ENCODE data around the gene ADAMTSL3. TPM values are rescaled to one million over a fixed set of nuclear protein-coding genes. Genes with fewer than 3 reads are reported as not detected.
"Not testable (repeated sequence)": the region's sequence is repeated elsewhere in the genome, so short reads cannot be mapped to it uniquely, and the experiment has no call there.

ADAMTSL3 gene
- total and polyA plus RNA-seq, 4 donors: 0.85 to 58.2 (median 7.9) TPM

GRCh38 chr15:83698294-83698693 is 44.4 kb downstream of the ADAMTSL3 start:
- Histone ChIP-seq H3K9ac (ENCODE audit: insufficient read depth in 1 of 2, low read length in 2 of 2) (no peak overlapping the region), H3K4me3 (no peak overlapping the region), H3K27me3 (ENCODE audit: control insufficient read depth in 3 of 3, insufficient read depth in 3 of 3, low read length in 2 of 3) (no peaks in the 10 kb centered on the region), H3K36me3 (ENCODE audit: control insufficient read depth in 4 of 4, insufficient read depth in 4 of 4, low read length in 4 of 4) (no peaks in the 10 kb centered on the region), H3K9me3 (ENCODE audit: control insufficient read depth in 4 of 4, insufficient read depth in 3 of 4, low read length in 3 of 4) (no peaks in the 10 kb centered on the region), H3K4me1 (ENCODE audit: control insufficient read depth in 5 of 5, insufficient read depth in 5 of 5, low read length in 5 of 5) (peaks cover 0 to 35% (median 7%) of the 10 kb centered on the region in 5 donors), H3K27ac (ENCODE audit: low read depth in 1 of 2, low read length in 1 of 2) (no peak overlapping the region)
- 62 to 70% methylated on average over 3 of the region's 3 CpGs for WGBS, 2 donors
- TF ChIP-seq CTCF (IDR thresholded peaks at IDR 0.05; ENCODE audit: control extremely low read depth, extremely low read depth): no peak
- no peak for ATAC-seq (ENCODE audit: insufficient read depth, low FRiP score)
- peak; percentile 30 to 59 (median 39) for DNase-seq

DNA sequence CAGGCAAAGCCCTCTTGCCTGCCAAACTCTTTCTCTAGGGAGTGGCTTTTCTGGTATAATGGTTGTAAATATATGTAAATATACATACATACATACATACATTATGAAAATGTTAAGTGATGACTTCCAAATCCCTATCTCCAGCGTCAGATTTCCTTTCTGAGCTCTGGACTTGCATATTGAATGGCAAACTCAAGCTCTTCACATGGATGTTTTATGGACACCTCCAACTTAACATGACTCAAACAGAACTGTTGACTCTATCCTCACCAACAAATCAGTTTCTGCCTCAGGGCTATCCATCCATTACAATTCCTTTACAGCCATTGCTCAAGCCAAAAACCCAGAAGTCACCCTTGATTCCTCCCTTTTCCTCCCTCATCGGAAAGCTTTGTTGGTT is 45.1 kb downstream of the ADAMTSL3 start:
- Histone ChIP-seq H3K4me3 (no peak overlapping the region), H3K4me1 (ENCODE audit: control insufficient read depth in 5 of 5, insufficient read depth in 5 of 5, low read length in 5 of 5) (peaks cover 0 to 28% (median 7%) of the 10 kb centered on the region in 5 donors), H3K36me3 (ENCODE audit: control insufficient read depth in 4 of 4, insufficient read depth in 4 of 4, low read length in 4 of 4) (no peaks in the 10 kb centered on the region), H3K27ac (ENCODE audit: low read depth in 1 of 2, low read length in 1 of 2) (no peak overlapping the region), H3K27me3 (ENCODE audit: control insufficient read depth in 3 of 3, insufficient read depth in 3 of 3, low read length in 2 of 3) (no peaks in the 10 kb centered on the region), H3K9ac (ENCODE audit: insufficient read depth in 1 of 2, low read length in 2 of 2) (no peak overlapping the region), H3K9me3 (ENCODE audit: control insufficient read depth in 4 of 4, insufficient read depth in 3 of 4, low read length in 3 of 4) (no peaks in the 10 kb centered on the region)
- DNase-seq (no peak), ATAC-seq (ENCODE audit: insufficient read depth, low FRiP score) (no peak)
- no peak for TF ChIP-seq CTCF (IDR thresholded peaks at IDR 0.05; ENCODE audit: control extremely low read depth, extremely low read depth)
- WGBS, 2 donors: 26 to 89% methylated on average over 2 of the region's 2 CpGs

DNA sequence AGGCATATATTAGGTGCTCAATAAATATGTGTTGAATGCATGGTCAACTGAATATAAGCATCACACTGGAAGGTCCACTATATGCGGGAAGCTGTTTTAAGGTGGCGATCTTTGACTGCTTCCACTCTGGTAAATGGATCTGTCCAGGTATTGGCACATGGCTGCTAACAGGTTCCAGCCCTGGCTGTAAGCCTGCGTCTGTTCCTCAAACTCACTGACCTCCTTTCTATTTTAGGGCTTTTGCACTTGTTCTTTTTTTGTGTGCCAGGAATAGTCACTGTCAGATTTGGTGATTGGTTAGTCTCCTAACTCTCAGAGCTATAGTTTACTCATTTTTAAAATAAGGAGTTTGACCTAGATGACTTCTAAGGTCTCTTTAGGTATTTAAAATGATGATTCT is 46.2 kb downstream of the ADAMTSL3 start:
- WGBS, 2 donors: 93 to 94% methylated on average over 3 of the region's 3 CpGs
- peaks cover 0 to 17% (median 1%) of the 10 kb centered on the region in 5 donors for H3K4me1 ChIP-seq (ENCODE audit: control insufficient read depth in 5 of 5, insufficient read depth in 5 of 5, low read length in 5 of 5)
- H3K9ac ChIP-seq (ENCODE audit: insufficient read depth in 1 of 2, low read length in 2 of 2): no peak overlapping the region
- no peaks in the 10 kb centered on the region for H3K36me3 ChIP-seq (ENCODE audit: control insufficient read depth in 4 of 4, insufficient read depth in 4 of 4, low read length in 4 of 4)
- no peak for TF ChIP-seq CTCF (IDR thresholded peaks at IDR 0.05; ENCODE audit: control extremely low read depth, extremely low read depth)
- H3K27me3 ChIP-seq (ENCODE audit: control insufficient read depth in 3 of 3, insufficient read depth in 3 of 3, low read length in 2 of 3): no peaks in the 10 kb centered on the region
- H3K27ac ChIP-seq (ENCODE audit: low read depth in 1 of 2, low read length in 1 of 2): no peak overlapping the region
- ATAC-seq (ENCODE audit: insufficient read depth, low FRiP score) (no peak), DNase-seq (no peak)
- H3K9me3 ChIP-seq (ENCODE audit: control insufficient read depth in 4 of 4, insufficient read depth in 3 of 4, low read length in 3 of 4): no peaks in the 10 kb centered on the region
- no peak overlapping the region for H3K4me3 ChIP-seq

DNA sequence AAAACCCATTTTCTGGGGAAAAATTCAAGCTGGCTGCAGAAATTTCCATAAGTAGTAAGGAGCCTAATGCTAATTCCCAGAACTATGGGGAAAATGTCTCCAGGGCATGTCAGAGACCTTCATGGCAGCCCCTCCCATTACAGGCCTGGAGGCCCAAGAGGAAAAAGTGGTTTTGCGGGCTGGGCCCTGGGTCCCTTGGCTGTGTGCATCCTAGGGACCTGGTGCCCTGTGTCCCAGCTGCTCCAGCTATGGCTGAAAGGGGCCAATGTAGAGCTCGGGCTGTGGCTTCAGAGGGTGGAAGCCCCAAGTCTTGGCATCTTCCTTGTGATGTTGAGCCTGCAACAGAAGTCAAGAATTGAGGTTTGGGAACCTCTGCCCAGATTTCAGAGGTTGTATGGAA is 48.4 kb downstream of the ADAMTSL3 start:
- not testable (repeated sequence) for H3K9me3 ChIP-seq (ENCODE audit: control insufficient read depth in 4 of 4, insufficient read depth in 3 of 4, low read length in 3 of 4); H3K27ac ChIP-seq (ENCODE audit: low read depth in 1 of 2, low read length in 1 of 2); H3K36me3 ChIP-seq (ENCODE audit: control insufficient read depth in 4 of 4, insufficient read depth in 4 of 4, low read length in 4 of 4); H3K9ac ChIP-seq (ENCODE audit: insufficient read depth in 1 of 2, low read length in 2 of 2); H3K27me3 ChIP-seq (ENCODE audit: control insufficient read depth in 3 of 3, insufficient read depth in 3 of 3, low read length in 2 of 3); H3K4me1 ChIP-seq (ENCODE audit: control insufficient read depth in 5 of 5, insufficient read depth in 5 of 5, low read length in 5 of 5); DNase-seq; H3K4me3 ChIP-seq; ATAC-seq (ENCODE audit: insufficient read depth, low FRiP score)
- 88 to 94% methylated on average over 2 of the region's 2 CpGs for WGBS, 2 donors

All from lung (tissue), 12 donors.